Measurements from ENCODE around the gene NHEJ1. TPM values are rescaled to one million over a fixed set of nuclear protein-coding genes. Genes with fewer than 3 reads are reported as not detected.

The NHEJ1 gene
- total RNA-seq, 1 experiment from 2014 or later, result 20.8 TPM

DNA sequence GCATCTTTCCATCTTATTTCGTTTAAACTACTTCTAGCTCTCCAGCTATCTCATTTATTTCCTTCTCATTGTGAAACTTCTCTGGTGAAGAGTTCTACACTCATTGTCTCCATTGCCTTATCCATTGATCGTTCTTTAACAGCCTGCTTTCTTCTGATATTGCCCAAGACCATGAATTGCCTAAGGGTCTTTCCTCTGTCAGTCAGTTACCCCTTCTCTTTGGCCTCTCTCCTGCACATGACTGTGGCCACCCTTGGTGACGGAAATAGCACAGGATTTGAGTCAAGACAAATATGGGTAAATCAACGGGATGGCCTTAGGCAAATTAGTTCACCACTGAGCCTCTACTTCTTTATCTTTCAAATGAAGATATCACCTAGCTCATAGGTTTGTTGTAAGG lies 26.6 kb downstream of the NHEJ1 start:
- peaks cover 2% of the 10 kb centered on the region; the same call in 1 of the 2 replicates for H3K4me1 ChIP-seq (ENCODE audit: insufficient read depth, low read length)
- H3K27me3 ChIP-seq (ENCODE audit: insufficient read depth, low read length), result no peaks in the 10 kb centered on the region
- no peaks in the 10 kb centered on the region for H3K23me2 ChIP-seq (ENCODE audit: insufficient read length, low read depth, low read length, poor library complexity, severe bottlenecking)
- no CpG with 5 or more reads among the region's 4 CpGs for WGBS (ENCODE audit: extremely low coverage, insufficient read length, low lambda C conversion rate)
- no peak overlapping the region for H2AFZ ChIP-seq (ENCODE audit: low read length)
- H2BK15ac ChIP-seq (ENCODE audit: low read depth, low read length), result no peak overlapping the region
- no peak overlapping the region for H3K4ac ChIP-seq (ENCODE audit: low read depth, low read length)
- TF ChIP-seq, protein P1, sequence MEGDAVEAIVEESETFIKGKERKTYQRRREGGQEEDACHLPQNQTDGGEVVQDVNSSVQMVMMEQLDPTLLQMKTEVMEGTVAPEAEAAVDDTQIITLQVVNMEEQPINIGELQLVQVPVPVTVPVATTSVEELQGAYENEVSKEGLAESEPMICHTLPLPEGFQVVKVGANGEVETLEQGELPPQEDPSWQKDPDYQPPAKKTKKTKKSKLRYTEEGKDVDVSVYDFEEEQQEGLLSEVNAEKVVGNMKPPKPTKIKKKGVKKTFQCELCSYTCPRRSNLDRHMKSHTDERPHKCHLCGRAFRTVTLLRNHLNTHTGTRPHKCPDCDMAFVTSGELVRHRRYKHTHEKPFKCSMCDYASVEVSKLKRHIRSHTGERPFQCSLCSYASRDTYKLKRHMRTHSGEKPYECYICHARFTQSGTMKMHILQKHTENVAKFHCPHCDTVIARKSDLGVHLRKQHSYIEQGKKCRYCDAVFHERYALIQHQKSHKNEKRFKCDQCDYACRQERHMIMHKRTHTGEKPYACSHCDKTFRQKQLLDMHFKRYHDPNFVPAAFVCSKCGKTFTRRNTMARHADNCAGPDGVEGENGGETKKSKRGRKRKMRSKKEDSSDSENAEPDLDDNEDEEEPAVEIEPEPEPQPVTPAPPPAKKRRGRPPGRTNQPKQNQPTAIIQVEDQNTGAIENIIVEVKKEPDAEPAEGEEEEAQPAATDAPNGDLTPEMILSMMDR (conservative IDR thresholded peaks at IDR 0.05), result no peak
- no peak overlapping the region for H4K8ac ChIP-seq (replicated peaks; ENCODE audit: insufficient read length, low read depth, low read length)
- no peak overlapping the region for H3K23ac ChIP-seq (ENCODE audit: insufficient read length, low read depth, low read length)
- no peak overlapping the region for H2AK5ac ChIP-seq (ENCODE audit: insufficient read length, low read length)
- no peak overlapping the region for H3T11ph ChIP-seq (ENCODE audit: low read length)
- H3K27me3 Mint-ChIP-seq (ENCODE audit: low read depth), result no peaks in the 10 kb centered on the region
- H3K27ac ChIP-seq (ENCODE audit: insufficient read length, low read depth, low read length), result no peak overlapping the region
- H3K79me1 ChIP-seq (ENCODE audit: insufficient read depth, low read depth, low read length, poor library complexity, severe bottlenecking), result no peaks in the 10 kb centered on the region
- H3K4me1 Mint-ChIP-seq, result peaks cover 0 to 2% of the 10 kb centered on the region in 2 experiments; a peak in 2 of 4 replicates
- H3K56ac ChIP-seq (ENCODE audit: insufficient read length, low read depth, low read length), result no peak overlapping the region
- no peak overlapping the region for H4K5ac ChIP-seq (ENCODE audit: insufficient read length, low read depth, low read length)
- no peak overlapping the region for H3K18ac ChIP-seq (ENCODE audit: insufficient read length, low read depth, low read length)
- no peak overlapping the region for H2BK120ac ChIP-seq (ENCODE audit: low read depth, low read length, poor library complexity, severe bottlenecking)
- H4K20me1 ChIP-seq (ENCODE audit: control insufficient read depth, insufficient read depth, insufficient read length), result no peaks in the 10 kb centered on the region
- H3K9ac ChIP-seq (ENCODE audit: extremely low read depth, insufficient read length, low read length), result no peak overlapping the region
- DNase-seq, result no peak
- no peak overlapping the region for H3K4me3 Mint-ChIP-seq
- H3K9me3 ChIP-seq (ENCODE audit: control insufficient read depth, low read depth, low read length), result no peaks in the 10 kb centered on the region
- H3K4me2 ChIP-seq (ENCODE audit: insufficient read depth, insufficient read length, low read length), result no peak overlapping the region
- H3K79me2 ChIP-seq (ENCODE audit: insufficient read depth, low read length), result no peaks in the 10 kb centered on the region
- no peak overlapping the region for H2BK20ac ChIP-seq (ENCODE audit: low read depth, low read length, poor library complexity, severe bottlenecking)
- no peak overlapping the region for H2BK12ac ChIP-seq (ENCODE audit: insufficient read length, low read depth, low read length)
- no peak overlapping the region for H2BK5ac ChIP-seq (ENCODE audit: insufficient read length, low read length)
- H4K91ac ChIP-seq (ENCODE audit: insufficient read length, low read depth, low read length), result no peak overlapping the region
- no peaks in the 10 kb centered on the region for H3K9me3 Mint-ChIP-seq
- no peaks in the 10 kb centered on the region for H3K36me3 Mint-ChIP-seq (ENCODE audit: insufficient read depth in 1 of 3, low read depth in 3 of 3)
- H3K14ac ChIP-seq (ENCODE audit: insufficient read depth, low read length), result no peak overlapping the region
- H3K27ac Mint-ChIP-seq, result no peak overlapping the region

Measured in H9 (cell line).